Cardiac muscle cell (in vitro differentiated cells and primary cell): ENCODE measurements around the gene POLR2M. TPM values are rescaled to one million over a fixed set of nuclear protein-coding genes. Genes with fewer than 3 reads are reported as not detected.

Experiments
- DNase-seq, 2 donors: peaks; one replicate each; pipeline versions ENCODE4 v3.0.0 to v3.0.0-alpha.2; 2010 to 2017; ENCODE audit warnings: low read depth in 1 of 2, low spot score in 1 of 2
- H3K27ac ChIP-seq: fragments of 200-600 bp; sonication (generic); 2 replicates; pipeline ENCODE4 v1.5.1; 2016
- H3K27me3 ChIP-seq: fragments of 200-600 bp; sonication (generic); 2 replicates; pipeline ENCODE4 v1.6.0; 2016; ENCODE audit warnings: control low read depth
- H3K36me3 ChIP-seq: fragments of 200-600 bp; sonication (generic); 2 replicates; pipeline ENCODE4 v1.5.1; 2016; ENCODE audit warnings: control low read depth
- H3K4me1 ChIP-seq: fragments of 200-600 bp; sonication (generic); 2 replicates; pipeline ENCODE4 v1.8.1; 2017; ENCODE audit warnings: low read depth, mild to moderate bottlenecking, mixed run types
- H3K4me3 ChIP-seq: fragments of 200-600 bp; sonication (generic); 2 replicates; pipeline ENCODE4 v1.5.1; 2016; ENCODE audit warnings: mild to moderate bottlenecking
- H3K9me3 ChIP-seq: fragments of 200-600 bp; sonication (generic); 2 replicates; pipeline ENCODE4 v1.5.1; 2017; ENCODE audit warnings: low read depth, mild to moderate bottlenecking, control low read depth
- CTCF ChIP-seq: IDR thresholded peaks from 2 replicates; pipeline ENCODE4 v1.5.1; 2012; ENCODE audit warnings: low read depth, mild to moderate bottlenecking, low read length
- polyA plus RNA-seq: library from polyadenylated mRNA; unstranded; fragments of >200 nt; fragmentation: Nextera tagmentation; extraction: Ambion mirVana; gene quantifications from 2 replicates; pipeline ENCODE4 v1.2.1, GENCODE V29; 2016
- total RNA-seq: library from RNA; depleted of rRNA; stranded (reverse); fragments of >200 nt; gene quantifications from 2 replicates; pipeline ENCODE4 v1.2.3, GENCODE V29; 2016

Gene POLR2M
- total and polyA plus RNA-seq, 2 experiments from 2014 or later: 24.9 to 225 TPM

- DNase-seq: peak in 1 of 2 donors; percentile 5
- no peak for TF ChIP-seq CTCF
Measured at GRCh38 chr15:57731530-57732103, 25.1 kb downstream of the POLR2M start.

GRCh38 chr15:57732526-57733331, 26.2 kb downstream of the POLR2M start:
- DNase-seq: peak; percentile 74 to 76
- Histone ChIP-seq H3K27ac (no peak overlapping the region), H3K9me3 (no peaks in the 10 kb centered on the region), H3K36me3 (no peaks in the 10 kb centered on the region), H3K4me3 (no peak overlapping the region), H3K27me3 (no peaks in the 10 kb centered on the region), H3K4me1 (no peaks in the 10 kb centered on the region)
- TF ChIP-seq CTCF: peak; percentile 90

More at GRCh38 chr15:57731530-57732103, 25.1 kb downstream of the POLR2M start:
- Histone ChIP-seq H3K9me3 (no peaks in the 10 kb centered on the region), H3K4me3 (no peak overlapping the region), H3K36me3 (no peaks in the 10 kb centered on the region), H3K27me3 (no peaks in the 10 kb centered on the region), H3K4me1 (no peaks in the 10 kb centered on the region), H3K27ac (no peak overlapping the region)

GRCh38 chr15:57734860-57735259, 28.3 kb downstream of the POLR2M start:
- TF ChIP-seq CTCF: no peak
- Histone ChIP-seq H3K4me3 (no peak overlapping the region), H3K4me1 (no peaks in the 10 kb centered on the region), H3K27me3 (no peaks in the 10 kb centered on the region), H3K27ac (no peak overlapping the region), H3K9me3 (no peaks in the 10 kb centered on the region), H3K36me3 (no peaks in the 10 kb centered on the region)
- DNase-seq: no peak

- no peak for DNase-seq
- no peaks in the 10 kb centered on the region for H3K27me3 ChIP-seq
- H3K27ac ChIP-seq: no peak overlapping the region
- no peaks in the 10 kb centered on the region for H3K36me3 ChIP-seq
- no peak for TF ChIP-seq CTCF
- H3K9me3 ChIP-seq: no peaks in the 10 kb centered on the region
- no peaks in the 10 kb centered on the region for H3K4me1 ChIP-seq
- H3K4me3 ChIP-seq: no peak overlapping the region
Measured at GRCh38 chr15:57735431-57735830, 28.9 kb downstream of the POLR2M start.

GRCh38 chr15:57735891-57736290, 29.4 kb downstream of the POLR2M start:
- TF ChIP-seq CTCF: no peak
- no peaks in the 10 kb centered on the region for H3K27me3 ChIP-seq

More at GRCh38 chr15:57735891-57736290, 29.4 kb downstream of the POLR2M start:
- Histone ChIP-seq H3K27ac (no peak overlapping the region), H3K4me3 (no peak overlapping the region), H3K36me3 (no peaks in the 10 kb centered on the region), H3K4me1 (no peaks in the 10 kb centered on the region), H3K9me3 (no peaks in the 10 kb centered on the region)
- DNase-seq: no peak
